GM19240 (cell line): ENCODE results near the gene RAC2.
A peak's percentile ranks its signal among the peaks of the same experiment; 100 is the strongest.
"Not testable (repeated sequence)": the region's sequence is repeated elsewhere in the genome, so short reads cannot be mapped to it uniquely, and the experiment has no call there.

ENCODE experiments used
- DNase-seq: peaks from one replicate; pipeline ENCODE4 v3.0.0; 2011; ENCODE audit warnings: low spot score; ENCODE audit not compliant: insufficient read length

Gene RAC2

DNA sequence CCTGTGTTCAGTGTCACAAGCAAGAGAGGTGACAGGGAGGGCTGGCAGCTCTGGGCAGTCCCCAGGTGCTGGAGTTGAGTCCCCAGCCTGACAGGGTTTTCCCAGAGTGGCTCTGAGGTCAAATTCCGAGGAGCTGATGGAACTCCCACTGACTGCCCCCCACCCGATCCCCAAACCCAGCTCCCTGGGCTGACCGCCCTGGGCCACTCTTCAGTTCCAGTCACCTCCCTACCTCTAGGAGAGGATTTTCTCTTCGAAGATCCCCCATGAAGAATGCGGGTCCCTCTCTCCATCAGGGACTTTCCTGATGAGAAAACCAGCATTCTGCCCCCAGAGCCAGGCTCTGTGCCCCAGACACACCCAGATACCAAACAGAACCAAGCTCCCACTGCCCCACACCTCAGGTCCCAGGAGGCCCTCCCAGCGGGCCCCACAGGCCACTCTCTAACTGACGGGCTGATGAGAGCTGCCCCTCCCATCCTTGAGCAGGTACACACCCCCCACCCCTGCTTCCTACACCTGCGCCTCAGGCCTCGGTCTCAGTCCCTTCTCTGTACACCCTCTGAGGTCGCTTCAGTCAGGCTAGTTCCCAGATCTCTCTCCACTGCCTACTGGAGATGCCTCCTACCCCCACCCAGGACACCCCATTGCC, 12.1 kb upstream of the RAC2 start:
- DNase-seq: no peak

DNA sequence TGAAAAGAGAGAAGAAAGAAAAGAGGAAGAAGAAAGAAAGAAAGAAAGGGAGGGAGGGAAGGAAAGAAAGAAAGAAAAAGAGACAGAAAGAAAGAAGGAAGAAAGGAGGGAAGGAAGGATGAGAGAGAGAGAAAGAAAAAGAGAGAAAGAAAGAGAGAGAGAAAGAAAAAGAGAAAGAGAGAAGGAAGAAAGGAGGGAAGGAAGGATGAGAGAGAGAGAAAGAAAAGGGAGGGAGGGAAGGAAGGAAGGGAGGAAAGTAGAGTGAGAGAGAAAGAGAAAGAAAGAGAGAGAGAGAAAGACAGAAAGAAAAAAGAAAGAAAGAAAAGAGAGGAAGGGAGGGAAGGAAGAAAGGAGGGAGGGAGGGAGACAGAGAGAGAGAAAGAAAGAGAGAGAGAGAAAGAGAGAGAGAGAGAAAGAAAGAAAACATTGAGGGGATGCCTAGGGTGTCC, 11.5 kb upstream of the RAC2 start:
- DNase-seq: no peak

DNA sequence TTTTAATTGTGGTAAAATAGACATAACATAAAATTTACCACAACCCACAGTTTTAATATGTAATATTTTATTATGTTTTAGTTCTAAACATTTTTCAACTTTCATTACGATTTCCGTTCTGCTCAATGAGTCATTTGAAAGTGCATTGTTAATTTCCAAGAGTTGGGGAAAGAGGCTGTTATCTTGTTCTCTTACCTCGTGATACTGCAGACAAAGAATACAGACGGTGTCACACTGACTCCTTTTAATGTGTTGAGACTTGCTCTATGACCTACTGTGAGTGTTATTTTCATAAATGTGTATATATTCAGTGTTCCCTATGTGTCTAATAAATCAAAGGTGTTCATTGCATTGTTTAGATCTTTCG, 10.8 kb upstream of the RAC2 start:
- no peak for DNase-seq

DNA sequence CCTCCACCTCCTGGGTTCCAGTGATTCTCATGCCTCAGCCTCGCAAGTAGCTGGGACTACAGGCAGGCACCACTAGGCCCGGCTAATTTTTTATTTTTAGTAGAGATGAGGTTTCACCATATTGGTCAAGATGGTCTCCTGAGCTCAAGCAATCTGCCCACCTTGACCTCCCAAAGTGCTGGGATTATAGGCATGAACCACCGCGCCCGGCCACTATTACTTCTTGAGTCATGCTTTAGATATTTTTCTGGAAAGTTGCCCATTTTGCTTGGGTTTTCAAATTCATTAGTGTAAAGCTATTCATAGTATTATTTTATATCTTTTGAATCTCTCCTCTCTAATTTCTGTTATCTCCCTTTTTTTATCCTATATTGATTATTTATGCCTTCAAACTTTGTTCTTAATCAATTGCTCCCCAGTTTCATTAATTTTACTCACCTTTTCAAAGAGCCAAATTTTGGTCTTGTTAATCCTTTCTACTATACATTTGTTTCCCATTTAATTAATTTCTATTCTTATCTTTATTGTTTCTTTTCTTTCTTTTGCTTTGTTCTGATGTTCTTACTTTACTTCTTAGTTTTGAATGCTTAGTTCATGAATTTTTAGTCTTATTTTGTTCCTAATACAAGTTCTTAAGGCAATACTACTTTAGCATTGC, 10.3 kb upstream of the RAC2 start:
- no peak for DNase-seq

DNA sequence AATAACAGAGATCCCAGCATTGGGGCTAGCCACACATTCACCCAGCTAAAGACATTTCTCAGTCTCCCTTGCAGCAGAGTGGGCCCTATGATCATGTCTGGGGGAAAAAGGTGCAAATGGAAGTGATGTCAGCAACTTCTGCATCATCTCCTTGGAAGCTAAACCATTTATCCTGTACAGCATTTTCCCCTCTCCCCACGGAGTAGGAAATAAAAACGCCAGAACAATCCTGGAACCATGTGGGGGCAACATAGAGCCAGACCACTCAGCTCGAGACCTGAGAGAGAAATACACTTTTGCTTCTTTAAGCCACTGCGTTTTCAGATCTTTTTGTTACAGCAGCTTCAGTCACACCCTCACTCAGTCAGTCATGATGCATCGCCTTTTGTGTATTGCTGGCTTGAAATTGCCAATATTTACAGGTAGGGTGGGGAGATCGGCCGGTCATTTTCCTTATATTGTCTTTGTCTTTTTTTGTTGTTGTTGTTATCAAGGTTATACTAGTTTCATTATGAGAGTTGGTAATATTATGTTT, 9.1 kb upstream of the RAC2 start:
- no peak for DNase-seq

DNA sequence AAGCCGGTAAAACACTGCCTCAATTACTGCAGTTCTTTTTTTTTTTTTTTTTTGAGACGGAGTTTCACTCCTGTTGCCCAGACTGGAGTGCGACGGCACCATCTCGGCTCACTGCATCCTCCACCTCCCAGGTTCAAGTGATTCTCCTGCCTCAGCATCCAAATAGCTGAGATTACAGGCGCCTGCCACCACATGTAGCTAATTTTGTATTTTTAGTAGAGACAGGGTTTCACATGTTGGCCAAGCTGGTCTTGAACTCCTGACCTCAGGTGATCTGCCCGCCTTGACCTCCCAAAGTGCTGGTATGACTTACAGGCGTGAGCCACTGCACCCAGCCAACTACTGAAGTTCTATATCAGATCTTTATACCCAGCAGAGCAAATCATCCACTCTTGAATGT, 7.8 kb upstream of the RAC2 start:
- not testable (repeated sequence) for DNase-seq

DNA sequence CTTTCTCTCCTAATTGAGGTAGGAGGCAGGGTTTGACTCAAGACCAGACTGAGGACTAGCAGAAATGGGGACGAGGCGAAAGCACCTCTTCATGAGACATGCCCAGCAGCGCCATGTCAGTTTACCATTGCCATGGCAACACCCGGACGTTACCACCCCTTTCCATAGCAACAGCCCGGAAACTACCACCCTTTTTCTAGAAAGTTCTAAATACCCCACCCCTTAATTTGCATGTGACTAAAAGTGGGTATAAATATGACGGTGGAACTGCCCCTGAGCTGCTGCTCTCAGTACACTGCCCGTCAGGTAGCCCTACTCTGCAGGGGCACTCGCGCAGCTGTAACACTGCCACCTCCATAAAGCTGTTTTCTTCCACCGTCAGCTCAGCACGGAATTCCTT, 5.9 kb upstream of the RAC2 start:
- no peak for DNase-seq

DNA sequence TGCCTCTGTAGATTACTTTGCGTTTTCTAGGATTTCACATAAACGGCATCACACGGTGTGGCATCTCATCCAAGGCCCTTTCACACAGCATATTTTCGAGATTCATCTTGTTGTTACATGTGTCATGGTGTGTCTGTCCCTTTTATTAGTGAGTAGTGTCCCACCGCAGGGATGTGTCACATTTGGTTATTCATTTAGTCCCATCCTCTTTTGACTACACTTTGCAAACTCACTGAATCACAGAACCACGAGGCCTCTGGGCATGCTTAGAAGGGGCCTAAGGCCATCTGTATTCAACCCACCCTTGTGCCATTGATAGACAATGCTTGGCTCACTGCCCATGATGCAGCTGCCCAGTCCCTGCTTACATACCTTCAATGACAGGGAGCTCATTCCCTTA, 4.2 kb upstream of the RAC2 start:
- no peak for DNase-seq

DNA sequence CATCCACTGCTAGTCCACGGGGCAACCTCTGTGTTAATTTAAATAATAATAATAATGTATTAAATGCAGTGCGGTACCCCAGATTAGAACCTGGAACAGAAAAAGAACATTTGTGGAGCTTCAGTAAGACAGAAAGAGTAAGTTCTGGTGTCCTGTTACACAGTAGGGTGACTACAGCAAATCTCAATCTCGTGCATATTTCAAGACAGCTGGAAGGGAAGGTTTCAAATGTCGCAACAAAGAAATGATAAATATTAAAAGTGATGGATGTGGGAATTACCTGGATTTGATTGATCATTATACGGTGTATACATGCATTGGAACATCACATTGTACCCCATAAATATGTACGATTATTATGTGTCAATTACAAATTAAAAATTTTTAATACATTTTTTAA, 1.7 kb upstream of the RAC2 start:
- no peak for DNase-seq

DNA sequence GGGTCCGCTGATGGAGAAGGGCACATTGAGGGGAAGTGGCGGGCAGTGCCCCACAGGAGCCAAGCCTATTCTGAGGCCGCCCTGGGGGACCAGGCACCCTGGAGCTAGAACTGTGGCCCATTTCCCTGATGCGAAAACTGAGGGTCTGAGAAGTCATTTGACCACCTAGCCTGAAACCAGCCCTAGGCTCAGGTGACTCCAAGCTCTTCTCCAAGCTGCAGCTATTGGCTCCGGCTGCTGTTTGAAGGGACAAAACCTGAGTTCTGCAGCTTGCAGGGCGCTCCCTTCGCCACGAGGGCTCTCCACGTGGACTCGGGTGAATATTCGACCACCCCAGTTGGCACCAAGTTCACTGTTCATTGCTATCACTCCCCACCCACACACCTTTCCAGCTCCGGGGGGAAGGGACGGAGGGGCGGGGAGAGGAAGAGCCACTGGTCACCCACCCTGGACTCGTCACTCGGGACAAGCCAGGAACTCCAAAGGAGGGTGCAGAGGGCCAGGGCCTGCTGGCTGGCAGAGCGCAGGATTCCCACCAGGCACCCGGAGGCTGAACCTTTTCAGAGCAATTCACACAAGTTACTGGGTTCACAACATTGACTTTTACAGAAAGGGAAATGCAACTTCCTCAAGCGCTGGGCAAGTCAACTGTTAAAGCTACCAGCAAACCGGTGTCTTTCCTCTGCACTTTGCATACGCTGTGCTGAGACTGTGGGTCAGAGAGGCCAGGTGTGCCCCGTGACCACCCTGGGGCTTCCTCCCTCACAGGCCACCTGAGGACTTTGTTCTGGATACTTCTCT, 1.1 kb upstream of the RAC2 start:
- no peak for DNase-seq

DNA sequence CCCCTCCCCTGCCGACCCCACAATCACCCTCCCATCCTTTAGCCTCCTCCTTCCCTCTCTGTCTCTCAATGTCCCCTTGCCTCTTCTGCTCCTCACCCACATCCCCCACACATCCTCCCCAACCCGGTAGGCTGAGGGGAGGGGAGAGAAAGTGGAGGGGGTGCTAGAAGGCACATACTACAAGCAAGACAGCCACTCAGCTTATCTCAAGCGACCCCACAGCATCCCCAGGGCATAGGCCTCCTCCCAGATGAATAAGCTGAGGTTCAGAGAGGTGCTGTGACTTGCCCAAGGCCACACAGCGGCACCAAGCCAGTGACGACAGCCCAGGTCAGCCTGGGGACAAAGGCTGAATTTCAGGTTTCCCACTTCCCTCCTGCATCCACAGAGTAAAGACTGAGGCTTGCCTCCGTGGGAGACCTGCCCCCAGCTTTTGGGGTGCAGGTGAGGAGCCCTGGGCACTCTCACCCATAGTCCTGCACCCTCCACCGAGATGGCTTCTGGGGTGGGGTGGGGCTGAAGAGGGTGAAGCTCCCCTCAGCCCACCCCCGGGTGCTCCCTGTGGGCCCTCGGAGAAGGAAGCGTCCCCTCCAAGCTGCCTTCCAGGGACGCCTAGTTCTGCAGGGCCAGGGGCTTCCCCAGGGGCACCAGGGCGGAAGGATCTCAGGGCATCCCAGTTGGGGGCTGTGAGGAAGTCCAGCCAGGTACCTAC, 511 bp downstream of the RAC2 start:
- no peak for DNase-seq

DNA sequence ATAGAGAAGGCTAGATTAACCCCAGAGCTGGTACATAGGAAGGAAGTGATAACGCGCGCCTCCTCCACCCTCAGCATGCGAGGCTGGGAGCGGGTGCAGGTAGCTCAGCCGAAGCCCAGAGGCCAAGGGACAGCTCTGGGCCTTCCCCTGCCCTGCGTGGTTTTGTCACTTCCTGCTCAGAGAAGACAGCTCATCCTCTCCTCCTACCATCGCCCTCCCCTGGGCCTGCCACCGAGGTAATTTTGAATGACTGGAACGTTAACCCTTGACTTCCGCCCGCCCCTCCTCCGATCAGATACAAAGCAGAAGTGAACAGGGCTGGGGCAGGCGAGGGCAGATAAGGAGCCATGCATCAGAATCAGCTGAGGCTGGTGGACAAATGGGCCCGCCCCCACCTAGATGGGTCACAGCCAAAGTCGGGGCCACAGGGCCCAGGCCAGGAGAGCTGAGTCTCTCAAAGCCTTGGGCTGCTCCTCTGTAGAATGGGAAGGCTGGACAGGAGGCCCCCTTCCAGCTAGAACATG, 1.6 kb downstream of the RAC2 start:
- peak; percentile 90 for DNase-seq

DNA sequence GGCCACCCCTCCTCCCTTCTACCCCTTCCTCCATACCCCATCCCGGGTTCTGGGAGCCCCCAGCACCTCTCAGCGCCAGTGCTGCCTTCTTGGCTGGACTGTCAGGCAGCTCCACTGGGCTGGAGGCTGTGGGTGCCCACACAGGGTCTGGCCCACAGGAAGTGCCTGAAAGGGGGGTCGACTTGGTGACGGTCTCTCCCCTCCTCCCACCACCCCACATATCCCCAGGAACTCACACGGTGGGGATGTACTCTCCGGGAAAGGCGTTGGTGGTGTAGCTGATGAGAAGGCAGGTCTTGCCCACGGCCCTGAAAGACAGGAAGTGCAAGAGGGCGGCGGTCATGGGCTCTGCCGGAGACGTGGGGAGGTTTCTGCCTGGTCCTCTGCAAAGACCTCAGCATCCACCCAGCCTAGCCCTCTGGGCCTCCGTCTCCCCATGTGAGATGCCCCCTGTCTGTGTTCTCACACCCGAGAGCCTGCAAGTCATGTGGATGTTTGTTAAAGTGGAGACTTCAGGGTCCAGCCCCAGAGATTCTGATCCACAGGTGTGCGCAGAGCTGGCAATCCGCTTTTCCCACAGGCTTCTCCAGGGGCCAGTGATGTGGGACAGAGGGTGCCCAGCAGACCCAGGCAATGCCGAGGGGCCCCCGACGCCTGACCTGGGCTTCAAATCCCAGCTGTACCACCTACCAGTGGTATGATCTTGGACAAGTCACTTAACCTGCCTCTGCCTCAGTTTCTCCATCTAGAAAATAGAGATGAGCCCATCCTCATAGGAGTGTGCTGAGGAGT, 2.5 kb downstream of the RAC2 start:
- no peak for DNase-seq

DNA sequence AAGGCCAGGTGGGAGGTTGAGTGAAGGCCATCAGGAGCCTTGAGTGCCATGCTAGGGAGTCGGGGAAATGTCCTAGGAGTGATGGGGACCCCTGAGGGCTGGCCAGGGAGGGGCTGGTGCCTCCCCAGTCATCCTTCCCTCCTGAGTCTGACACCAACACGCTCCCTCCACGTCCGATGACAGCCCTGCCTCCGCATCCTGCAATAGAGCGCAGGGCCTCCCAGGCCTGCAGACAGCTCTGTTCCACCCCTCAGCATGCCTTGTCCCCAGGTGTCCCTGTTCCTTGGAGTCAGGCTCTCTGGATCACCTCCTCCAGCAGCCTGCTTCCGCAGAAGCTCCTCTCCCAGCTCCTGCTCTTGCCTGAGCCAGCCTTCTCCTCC, 3.1 kb downstream of the RAC2 start:
- no peak for DNase-seq

DNA sequence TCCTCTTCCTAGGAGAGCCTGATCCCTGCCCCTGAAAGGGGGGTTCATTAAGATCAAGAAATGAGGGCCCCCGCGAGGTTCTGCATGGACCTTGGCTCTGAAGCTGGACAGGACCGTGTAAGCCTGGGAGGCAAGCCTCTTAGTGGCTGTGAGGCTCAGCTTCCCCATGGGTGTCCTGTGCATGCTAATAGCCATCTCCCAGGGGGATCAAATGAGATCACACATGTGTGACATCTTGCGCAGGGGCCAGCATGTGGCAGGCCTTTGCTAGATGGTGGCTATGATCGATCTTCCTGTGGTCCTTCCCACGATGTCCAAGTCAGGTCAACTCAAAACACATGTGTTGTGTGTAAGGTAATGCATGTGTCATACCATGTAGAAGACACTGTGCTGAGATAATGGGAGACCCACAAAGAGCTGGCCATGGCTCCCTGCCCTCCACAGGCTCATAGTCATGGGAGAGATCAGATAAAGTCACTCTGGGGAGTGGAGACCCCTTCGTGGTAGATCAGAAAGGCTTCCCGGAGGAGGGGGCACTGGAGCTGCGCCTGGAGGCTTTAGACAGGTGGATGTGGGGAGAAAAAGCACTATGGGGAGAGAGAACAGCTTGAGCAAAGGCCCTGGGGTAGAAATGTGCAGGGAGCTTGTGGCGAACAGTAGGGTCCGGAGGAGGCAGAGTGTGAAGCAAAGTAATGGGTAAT, 3.7 kb downstream of the RAC2 start:
- no peak for DNase-seq

DNA sequence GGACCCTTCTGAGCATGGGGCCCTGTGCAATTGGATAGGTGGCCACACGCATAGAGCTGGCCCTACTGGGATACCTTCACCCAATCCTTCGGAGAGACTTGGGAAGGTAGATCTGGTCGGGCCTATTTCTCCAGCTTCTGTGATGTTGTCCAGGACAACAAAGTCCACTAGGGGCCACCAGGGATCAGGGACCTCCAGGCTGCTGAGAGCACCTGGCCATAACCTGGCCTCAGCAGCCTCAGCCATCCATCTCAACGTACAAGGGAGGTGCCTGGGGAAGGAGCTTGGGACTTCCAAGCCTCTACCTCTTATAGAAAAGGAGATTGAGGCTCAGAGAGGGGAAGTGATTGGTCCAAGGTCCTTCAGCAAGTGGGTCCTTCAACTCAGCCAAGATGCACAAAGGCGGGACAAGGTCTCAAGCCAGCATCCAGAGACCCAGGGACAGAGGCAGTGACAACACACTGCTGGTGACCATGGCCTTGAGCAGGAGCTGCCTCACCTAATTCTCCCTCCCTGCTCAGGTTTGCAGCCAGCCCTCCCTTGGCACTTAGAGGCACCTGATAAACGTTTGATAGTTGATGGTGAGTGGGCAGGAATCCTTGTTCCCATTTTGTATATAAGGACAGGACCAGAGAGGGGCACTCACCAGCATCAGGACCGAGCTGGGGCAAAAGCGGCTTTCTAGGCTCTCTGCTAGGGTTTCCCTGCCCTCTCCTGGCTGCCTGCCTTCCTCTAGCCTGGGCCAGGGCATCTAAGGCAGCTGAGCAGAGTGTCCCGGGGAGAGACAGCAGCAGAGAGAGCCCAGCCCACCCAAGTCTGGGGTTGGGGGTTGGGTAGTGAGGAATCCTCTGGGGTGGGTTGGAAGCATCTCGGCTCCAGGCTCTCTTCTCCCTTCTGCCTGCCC, 4.5 kb downstream of the RAC2 start:
- no peak for DNase-seq

DNA sequence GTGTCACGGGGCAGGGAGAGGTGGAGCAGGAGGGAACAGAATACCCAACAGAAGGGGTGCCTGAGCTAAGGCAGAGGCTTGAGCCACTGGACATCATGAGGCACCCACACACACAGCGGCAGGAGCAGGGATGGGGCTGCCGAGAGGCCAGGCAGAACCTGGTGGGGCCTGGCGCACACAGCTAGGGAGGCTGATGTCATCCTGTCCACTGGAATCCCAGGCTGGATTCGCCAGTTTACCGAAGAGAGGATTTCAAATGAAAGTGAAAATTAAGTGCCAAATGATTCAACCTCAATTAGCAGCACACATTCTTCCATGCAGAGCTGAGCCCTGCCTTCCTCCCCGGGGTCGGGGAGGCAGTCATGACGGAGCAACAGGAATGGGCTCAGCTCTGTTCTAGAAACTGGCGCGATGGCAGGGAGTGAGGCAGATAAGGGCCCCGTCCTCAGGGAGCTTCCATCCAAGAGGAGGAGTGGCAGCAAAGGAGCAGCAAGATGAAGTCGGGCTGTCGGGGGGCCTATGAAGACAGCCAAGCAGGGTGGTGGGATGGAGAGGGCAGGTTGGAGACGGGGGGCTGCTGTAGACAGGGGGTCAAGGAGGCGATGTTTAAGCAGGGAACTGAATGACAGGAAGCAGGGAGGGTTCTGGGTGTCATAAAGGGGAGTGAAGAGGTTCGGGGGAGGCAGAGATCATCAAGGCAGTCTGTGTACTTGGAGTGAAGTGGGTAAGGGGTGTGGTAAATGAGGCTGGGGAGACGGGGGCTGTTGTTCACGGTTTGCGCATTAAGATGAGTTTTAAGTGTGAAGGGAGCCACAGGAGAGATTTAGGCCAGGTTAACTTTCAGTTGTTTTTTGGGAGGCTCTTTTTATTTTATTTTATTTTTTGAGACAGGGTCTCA, 6.4 kb downstream of the RAC2 start:
- DNase-seq: no peak
